Right lobe of liver (tissue), 4 donors: Measurements from ENCODE around the gene CD1E.

ENCODE experiments used
- POLR2A ChIP-seq: fragments of 450-650 bp; IDR thresholded peaks from one replicate; pipeline ENCODE4 v1.6.1; 2017; ENCODE audit warnings: antibody characterized with exemption, mild to moderate bottlenecking
- TF ChIP-seq, protein P1 (sequence below), 4 donors: fragments of 200-600 bp in 3 of 4; fragments of 450-650 bp in 1 of 4; IDR thresholded peaks; one replicate each; pipeline versions ENCODE4 v1.5.1 to v1.8.0; 2016 to 2022; ENCODE audit warnings: antibody characterized with exemption in 4 of 4, mild to moderate bottlenecking in 2 of 4
- donor health status: DM: no; HTN: no; CAD: no.
- donor health status: DM: no; HTN: no; CAD: no.
- donor health status: DM: no; HTN: yes; CAD: no.

DNA sequence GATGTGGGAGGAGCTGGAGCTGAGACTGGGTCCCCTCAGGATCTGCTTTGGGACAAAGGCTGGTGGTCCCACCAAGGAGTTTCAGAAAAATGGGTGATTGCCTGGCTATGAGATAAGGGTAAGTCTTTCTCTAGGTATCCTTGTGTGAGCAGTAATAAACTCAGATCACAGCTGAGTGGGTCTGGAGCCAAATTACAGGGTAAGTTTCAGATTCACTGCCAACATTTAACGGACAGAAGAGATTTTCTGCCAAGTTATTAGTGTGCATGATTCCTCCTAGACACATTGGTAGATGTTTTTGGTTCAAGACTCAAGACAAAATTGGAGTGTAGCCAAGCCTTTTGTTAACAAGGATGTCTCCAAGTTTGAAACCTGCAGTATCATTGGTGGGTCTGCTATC lies 29.8 kb upstream of the CD1E start:
- TF ChIP-seq, protein P1, sequence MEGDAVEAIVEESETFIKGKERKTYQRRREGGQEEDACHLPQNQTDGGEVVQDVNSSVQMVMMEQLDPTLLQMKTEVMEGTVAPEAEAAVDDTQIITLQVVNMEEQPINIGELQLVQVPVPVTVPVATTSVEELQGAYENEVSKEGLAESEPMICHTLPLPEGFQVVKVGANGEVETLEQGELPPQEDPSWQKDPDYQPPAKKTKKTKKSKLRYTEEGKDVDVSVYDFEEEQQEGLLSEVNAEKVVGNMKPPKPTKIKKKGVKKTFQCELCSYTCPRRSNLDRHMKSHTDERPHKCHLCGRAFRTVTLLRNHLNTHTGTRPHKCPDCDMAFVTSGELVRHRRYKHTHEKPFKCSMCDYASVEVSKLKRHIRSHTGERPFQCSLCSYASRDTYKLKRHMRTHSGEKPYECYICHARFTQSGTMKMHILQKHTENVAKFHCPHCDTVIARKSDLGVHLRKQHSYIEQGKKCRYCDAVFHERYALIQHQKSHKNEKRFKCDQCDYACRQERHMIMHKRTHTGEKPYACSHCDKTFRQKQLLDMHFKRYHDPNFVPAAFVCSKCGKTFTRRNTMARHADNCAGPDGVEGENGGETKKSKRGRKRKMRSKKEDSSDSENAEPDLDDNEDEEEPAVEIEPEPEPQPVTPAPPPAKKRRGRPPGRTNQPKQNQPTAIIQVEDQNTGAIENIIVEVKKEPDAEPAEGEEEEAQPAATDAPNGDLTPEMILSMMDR (IDR thresholded peaks at IDR 0.05) = no peak
- no peak for TF ChIP-seq POLR2A
